DND-41 (cell line): Measurements from ENCODE around the gene SRSF3.

Experiments
- ATAC-seq: fragments of 200-7000 bp; cut with Tn5 transposase; 3 replicates; pipeline ENCODE4 v1.9.1; 2021; ENCODE audit warnings: low read depth; ENCODE audit not compliant: insufficient read depth
- DNase-seq: peaks from one replicate; pipeline ENCODE4 v3.0.0-alpha.2; 2020
- H2AFZ ChIP-seq: 2 replicates; pipeline ENCODE4 v1.6.0; 2012; ENCODE audit warnings: low read depth, low read length
- H3K27ac ChIP-seq: 2 replicates; pipeline ENCODE4 v1.5.1; 2012; ENCODE audit warnings: low read length, inconsistent platforms
- H3K27me3 ChIP-seq: fragments of 200-600 bp; sonication (generic); 2 replicates; pipeline ENCODE4 v1.6.0; 2012; ENCODE audit warnings: low read length, mild to moderate bottlenecking, inconsistent platforms; ENCODE audit not compliant: insufficient read depth, poor library complexity
- H3K36me3 ChIP-seq: 2 replicates; pipeline ENCODE4 v1.5.1; 2012; ENCODE audit warnings: low read length, inconsistent platforms; ENCODE audit not compliant: insufficient read depth
- H3K4me1 ChIP-seq: 2 replicates; pipeline ENCODE4 v1.5.1; 2012; ENCODE audit warnings: mild to moderate bottlenecking, low read length; ENCODE audit not compliant: insufficient read depth
- H3K4me2 ChIP-seq: 2 replicates; pipeline ENCODE4 v1.6.0; 2012; ENCODE audit warnings: mild to moderate bottlenecking, moderate library complexity, low read length, inconsistent platforms; ENCODE audit not compliant: insufficient read depth
- H3K4me3 ChIP-seq, 2 experiments: fragments of 200-600 bp in 1 of 2; shearing (Covaris generic) in 1 of 2; 2 replicates each; pipeline ENCODE4 v1.5.1; 2012 to 2016; ENCODE audit warnings: inconsistent platforms in 2 of 2, low read length in 2 of 2, mild to moderate bottlenecking in 2 of 2, low read depth in 1 of 2, moderate library complexity in 1 of 2
- H3K79me2 ChIP-seq: 2 replicates; pipeline ENCODE4 v1.6.0; 2012; ENCODE audit warnings: low read length, inconsistent platforms; ENCODE audit not compliant: insufficient read depth
- H3K9ac ChIP-seq: 2 replicates; pipeline ENCODE4 v1.6.0; 2012; ENCODE audit warnings: low read depth, mild to moderate bottlenecking, inconsistent platforms, low read length, moderate library complexity
- H3K9me3 ChIP-seq: 2 replicates; pipeline ENCODE4 v1.5.1; 2012; ENCODE audit warnings: low read length, moderate library complexity, mild to moderate bottlenecking, inconsistent platforms; ENCODE audit not compliant: insufficient read depth, severe bottlenecking
- H4K20me1 ChIP-seq: 2 replicates; pipeline ENCODE4 v1.6.0; 2012; ENCODE audit warnings: low read length; ENCODE audit not compliant: insufficient read depth
- CTCF ChIP-seq: IDR thresholded peaks from 2 replicates; pipeline ENCODE4 v1.5.1; 2012; ENCODE audit warnings: borderline replicate concordance, low read length, moderate library complexity, mild to moderate bottlenecking; ENCODE audit not compliant: poor library complexity, severe bottlenecking; ENCODE audit errors: extremely low read depth
- EZH2 ChIP-seq: IDR thresholded peaks from 3 replicates; pipeline ENCODE4 v1.6.1; 2012; ENCODE audit warnings: borderline replicate concordance, low read depth, mild to moderate bottlenecking, moderate library complexity, low read length, inconsistent platforms; ENCODE audit not compliant: severe bottlenecking

SRSF3 gene

GRCh38 chr6:36638579-36638978 is 44.4 kb downstream of the SRSF3 start:
- DNase-seq: no peak
- Histone ChIP-seq H4K20me1 (no peaks in the 10 kb centered on the region), H3K4me2 (no peak overlapping the region), H3K4me3 (no peak overlapping the region), H3K27ac (no peak overlapping the region), H3K9me3 (no peaks in the 10 kb centered on the region), H3K36me3 (no peaks in the 10 kb centered on the region), H2AFZ (no peak overlapping the region), H3K79me2 (no peaks in the 10 kb centered on the region), H3K4me1 (no peaks in the 10 kb centered on the region), H3K27me3 (no peaks in the 10 kb centered on the region), H3K9ac (no peak overlapping the region)
- no peak for TF ChIP-seq CTCF
- ATAC-seq: no peak

DNA sequence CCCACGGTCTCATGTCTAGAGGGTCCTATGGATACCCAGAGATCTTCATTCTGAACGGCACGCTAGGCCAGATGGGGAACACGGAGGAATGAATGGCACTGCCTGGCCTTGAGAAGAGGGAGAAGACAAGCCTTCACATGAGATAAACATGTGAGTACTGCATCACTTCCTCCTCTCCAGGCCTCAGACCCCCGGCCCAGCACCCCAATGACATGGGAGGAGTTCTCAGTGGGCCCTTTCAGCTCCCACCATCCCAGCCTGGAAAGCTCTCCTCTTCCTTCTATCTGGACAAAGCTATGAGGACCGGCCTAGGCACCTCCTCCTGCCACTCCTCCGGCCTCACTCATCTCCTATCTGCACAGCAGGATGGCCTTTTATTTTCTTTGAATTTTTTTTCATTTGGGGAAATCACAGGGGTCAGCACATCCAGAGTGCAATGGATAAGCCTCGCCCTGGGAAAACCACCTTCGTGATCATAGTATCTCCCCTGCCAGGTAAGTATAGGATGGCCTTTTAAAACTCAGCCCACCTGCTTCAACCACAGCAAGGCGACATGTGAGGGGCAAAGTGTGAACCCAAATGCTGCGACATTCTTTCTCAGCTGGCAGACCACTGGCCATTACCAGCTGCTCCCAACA is 45.1 kb downstream of the SRSF3 start:
- H3K27me3 ChIP-seq: no peaks in the 10 kb centered on the region
- H2AFZ ChIP-seq: no peak overlapping the region
- no peaks in the 10 kb centered on the region for H3K4me1 ChIP-seq
- H3K4me3 ChIP-seq: no peak overlapping the region
- H3K9ac ChIP-seq: no peak overlapping the region
- DNase-seq: no peak
- H3K4me2 ChIP-seq: no peak overlapping the region
- ATAC-seq: no peak
- no peaks in the 10 kb centered on the region for H3K9me3 ChIP-seq
- H3K79me2 ChIP-seq: no peaks in the 10 kb centered on the region
- no peak overlapping the region for H3K27ac ChIP-seq
- no peaks in the 10 kb centered on the region for H3K36me3 ChIP-seq
- no peaks in the 10 kb centered on the region for H4K20me1 ChIP-seq
- TF ChIP-seq CTCF: no peak
- no peak for TF ChIP-seq EZH2

DNA sequence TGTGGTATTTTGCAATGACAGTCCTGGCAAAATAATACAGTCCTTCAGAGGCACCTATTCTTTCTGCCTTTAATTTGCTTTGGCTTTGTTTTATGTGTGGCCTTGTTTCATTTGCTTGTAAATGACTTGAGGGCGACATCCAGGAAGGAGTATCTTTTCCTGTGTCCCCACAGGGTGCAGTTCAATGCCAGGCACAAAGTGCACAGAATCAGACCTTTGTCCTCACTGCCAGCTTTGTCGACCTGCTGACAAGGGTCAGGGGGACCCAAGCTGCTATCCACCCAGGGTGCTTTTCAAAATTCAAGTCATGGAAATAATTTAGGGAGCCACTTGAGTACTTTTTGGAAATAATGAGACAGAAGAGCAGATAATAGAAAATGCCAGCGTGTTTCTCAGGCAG is 47.4 kb downstream of the SRSF3 start:
- Histone ChIP-seq H3K4me1 (no peaks in the 10 kb centered on the region), H3K9me3 (no peaks in the 10 kb centered on the region), H3K4me2 (no peak overlapping the region), H3K27me3 (no peaks in the 10 kb centered on the region), H2AFZ (no peak overlapping the region), H3K27ac (no peak overlapping the region), H4K20me1 (no peaks in the 10 kb centered on the region), H3K36me3 (no peaks in the 10 kb centered on the region), H3K79me2 (no peaks in the 10 kb centered on the region), H3K9ac (no peak overlapping the region), H3K4me3 (no peak overlapping the region)
- ATAC-seq (no peak), DNase-seq (no peak)
- no peak for TF ChIP-seq CTCF
